Measurements from ENCODE around the gene NUDT8. TPM values are rescaled to one million over a fixed set of nuclear protein-coding genes. Genes with fewer than 3 reads are reported as not detected.

The NUDT8 gene
- total and polyA plus RNA-seq, 2 of the 8 experiments (the other 6 are each of a cell fraction or from before 2014, with no cell fraction given), result 7.2 to 8.3 TPM

GRCh38 chr11:67646535-67647336 lies 17.0 kb upstream of the NUDT8 start:
- no peak for DNase-seq (ENCODE audit: low read depth in 1 of 2, low spot score in 2 of 2)
- POLR2A ChIA-PET (ENCODE audit: partially characterized antibody), result interaction anchor here (1.3 to 1.4 kb wide), 2 partner anchors 14 to 17 kb away, joined by 4 read pairs; no protein-coding TSS in a partner anchor

More at GRCh38 chr11:67646535-67647336, 17.0 kb upstream of the NUDT8 start:
- H3K18ac ChIP-seq (ENCODE audit: extremely low read depth, low read length), result no peak overlapping the region
- no peak overlapping the region for H3K4ac ChIP-seq (replicated peaks; ENCODE audit: insufficient read length, low read depth, low read length)
- H3K36me3 ChIP-seq (ENCODE audit: control insufficient read depth in 2 of 4, insufficient read depth in 4 of 4, low read length in 3 of 4), result no peaks in the 10 kb centered on the region; a peak in 1 of 8 replicates
- no peak overlapping the region for H3K27ac ChIP-seq (ENCODE audit: low read depth, low read length)
- no peak overlapping the region for H2BK20ac ChIP-seq (ENCODE audit: low read length)
- H2BK15ac ChIP-seq (ENCODE audit: low read length), result 0 out of 2 replicates have a peak overlapping the region, but pooled peaks have one; percentile 29
- no peaks in the 10 kb centered on the region for H3K79me2 ChIP-seq (ENCODE audit: control insufficient read depth in 1 of 2, insufficient read depth in 2 of 2, low read length in 2 of 2)
- no peak overlapping the region for H4K8ac ChIP-seq (ENCODE audit: extremely low read depth, insufficient read depth, low read length)
- no peak overlapping the region for H4K91ac ChIP-seq (replicated peaks; ENCODE audit: insufficient read length, low read length)
- no peak overlapping the region for H4K5ac ChIP-seq (ENCODE audit: insufficient read length, low read depth, low read length)
- TF ChIP-seq SP4 (IDR thresholded peaks at IDR 0.05; ENCODE audit: low read length), result no peak
- H4K20me1 ChIP-seq (replicated peaks in 1 of 2; ENCODE audit: control insufficient read depth in 1 of 2, insufficient read depth in 2 of 2, low read length in 2 of 2), result peaks cover 0 to 5% of the 10 kb centered on the region in 2 experiments
- H2BK12ac ChIP-seq (ENCODE audit: low read depth, low read length), result 0 out of 2 replicates have a peak overlapping the region, but pooled peaks have one; percentile 17
- H2AFZ ChIP-seq (ENCODE audit: low read length), result no peak overlapping the region
- no peak overlapping the region for H3K9ac ChIP-seq (replicated peaks in 1 of 4; ENCODE audit: extremely low read depth in 1 of 4, low read depth in 3 of 4, low read length in 3 of 4)
- no peak overlapping the region for H3K4me2 ChIP-seq (ENCODE audit: insufficient read depth in 1 of 2, low read depth in 2 of 2, low read length in 2 of 2)
- H3K4me3 ChIP-seq (ENCODE audit: extremely low read depth in 1 of 4, insufficient read depth in 2 of 4, low read depth in 3 of 4, low read length in 4 of 4), result no peak overlapping the region
- no peak overlapping the region for H3K14ac ChIP-seq (ENCODE audit: insufficient read length)
- H3K79me1 ChIP-seq (ENCODE audit: low read depth, low read length), result no peaks in the 10 kb centered on the region
- no peak overlapping the region for H2BK5ac ChIP-seq (ENCODE audit: low read depth, low read length)
- H2BK120ac ChIP-seq (replicated peaks; ENCODE audit: low read depth, low read length), result no peak overlapping the region
- H3K23ac ChIP-seq (ENCODE audit: insufficient read length), result no peak overlapping the region
- CTCF ChIA-PET (ENCODE audit: partially characterized antibody), result interaction anchor here (0.9 to 8.6 kb wide), 13 partner anchors 8 to 154 kb away, joined by 3 to 99 read pairs (median 10); partner anchors contain the start of genes ALDH3B2, NUDT8 and TBX10
- H3K9me3 ChIP-seq (ENCODE audit: insufficient read depth in 2 of 2, low read depth in 1 of 2, low read length in 1 of 2), result no peaks in the 10 kb centered on the region
- WGBS, 2 experiments (ENCODE audit: extremely low coverage in 1 of 2, insufficient coverage in 1 of 2, insufficient read length in 1 of 2, insufficient replicate concordance in 2 of 2, low coverage in 1 of 2, low lambda C conversion rate in 2 of 2, missing lambda C conversion rate in 1 of 2), result 94% methylated on average over 14 of the region's 24 CpGs; no CpG with 5 or more reads in 1 of the 2 experiments
- no peak overlapping the region for H2AK5ac ChIP-seq (ENCODE audit: low read depth, low read length)
- peaks cover 0 to 2% (median 0%) of the 10 kb centered on the region in 4 experiments; a peak in 2 of 7 replicates for H3K27me3 ChIP-seq (replicated peaks in 1 of 4; ENCODE audit: control insufficient read depth in 3 of 4, extremely low read depth in 1 of 4, insufficient read depth in 3 of 4, low read length in 3 of 4)
- H3K4me1 ChIP-seq (replicated peaks in 1 of 4; ENCODE audit: control insufficient read depth in 3 of 4, insufficient read depth in 4 of 4, low read length in 3 of 4), result peaks cover 0 to 9% (median 0%) of the 10 kb centered on the region in 4 experiments; a peak in 2 of 7 replicates
- FAIRE-seq, result no peak
- peaks cover 3% of the 10 kb centered on the region for H3K23me2 ChIP-seq (ENCODE audit: low read depth, low read length)
- H3K56ac ChIP-seq (replicated peaks; ENCODE audit: insufficient read length, low read depth, low read length), result no peak overlapping the region
